ENCODE results near the gene ADH5.
A peak's percentile ranks its signal among the peaks of the same experiment; 100 is the strongest.
"Not testable (repeated sequence)": the region's sequence is repeated elsewhere in the genome, so short reads cannot be mapped to it uniquely, and the experiment has no call there.

ADH5 gene

DNA sequence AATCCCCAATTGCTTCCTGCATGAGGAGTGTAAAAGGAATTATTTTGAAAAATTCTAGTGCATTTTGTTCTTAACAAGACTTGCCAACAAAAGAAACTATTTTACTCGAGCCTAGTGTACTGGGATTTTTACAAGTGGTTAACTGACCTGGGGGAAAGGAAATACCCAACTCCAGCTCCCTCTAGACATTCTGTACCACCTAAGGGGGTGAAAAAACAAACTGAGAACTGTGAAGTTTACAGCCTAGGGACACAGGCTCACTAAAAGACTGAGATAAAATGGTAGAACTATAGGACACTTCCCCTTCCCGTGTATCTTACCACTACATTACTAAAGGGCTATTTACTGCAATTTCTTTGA, 2.6 kb upstream of the ADH5 start:
- peak overlapping the region; percentile 94 for H3K27ac Mint-ChIP-seq
- peak overlapping the region; percentile 96 for H3K4me3 Mint-ChIP-seq
- peaks cover 31% of the 10 kb centered on the region for H3K36me3 Mint-ChIP-seq (ENCODE audit: low read depth)
- peaks cover 48% of the 10 kb centered on the region for H3K4me1 Mint-ChIP-seq
- no peaks in the 10 kb centered on the region for H3K27me3 Mint-ChIP-seq (ENCODE audit: low read depth, poor library complexity)
- H3K9me3 Mint-ChIP-seq: peaks cover 26% of the 10 kb centered on the region
- DNase-seq: no peak
- TF ChIP-seq, protein P1, sequence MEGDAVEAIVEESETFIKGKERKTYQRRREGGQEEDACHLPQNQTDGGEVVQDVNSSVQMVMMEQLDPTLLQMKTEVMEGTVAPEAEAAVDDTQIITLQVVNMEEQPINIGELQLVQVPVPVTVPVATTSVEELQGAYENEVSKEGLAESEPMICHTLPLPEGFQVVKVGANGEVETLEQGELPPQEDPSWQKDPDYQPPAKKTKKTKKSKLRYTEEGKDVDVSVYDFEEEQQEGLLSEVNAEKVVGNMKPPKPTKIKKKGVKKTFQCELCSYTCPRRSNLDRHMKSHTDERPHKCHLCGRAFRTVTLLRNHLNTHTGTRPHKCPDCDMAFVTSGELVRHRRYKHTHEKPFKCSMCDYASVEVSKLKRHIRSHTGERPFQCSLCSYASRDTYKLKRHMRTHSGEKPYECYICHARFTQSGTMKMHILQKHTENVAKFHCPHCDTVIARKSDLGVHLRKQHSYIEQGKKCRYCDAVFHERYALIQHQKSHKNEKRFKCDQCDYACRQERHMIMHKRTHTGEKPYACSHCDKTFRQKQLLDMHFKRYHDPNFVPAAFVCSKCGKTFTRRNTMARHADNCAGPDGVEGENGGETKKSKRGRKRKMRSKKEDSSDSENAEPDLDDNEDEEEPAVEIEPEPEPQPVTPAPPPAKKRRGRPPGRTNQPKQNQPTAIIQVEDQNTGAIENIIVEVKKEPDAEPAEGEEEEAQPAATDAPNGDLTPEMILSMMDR (IDR thresholded peaks at IDR 0.05): no peak

DNA sequence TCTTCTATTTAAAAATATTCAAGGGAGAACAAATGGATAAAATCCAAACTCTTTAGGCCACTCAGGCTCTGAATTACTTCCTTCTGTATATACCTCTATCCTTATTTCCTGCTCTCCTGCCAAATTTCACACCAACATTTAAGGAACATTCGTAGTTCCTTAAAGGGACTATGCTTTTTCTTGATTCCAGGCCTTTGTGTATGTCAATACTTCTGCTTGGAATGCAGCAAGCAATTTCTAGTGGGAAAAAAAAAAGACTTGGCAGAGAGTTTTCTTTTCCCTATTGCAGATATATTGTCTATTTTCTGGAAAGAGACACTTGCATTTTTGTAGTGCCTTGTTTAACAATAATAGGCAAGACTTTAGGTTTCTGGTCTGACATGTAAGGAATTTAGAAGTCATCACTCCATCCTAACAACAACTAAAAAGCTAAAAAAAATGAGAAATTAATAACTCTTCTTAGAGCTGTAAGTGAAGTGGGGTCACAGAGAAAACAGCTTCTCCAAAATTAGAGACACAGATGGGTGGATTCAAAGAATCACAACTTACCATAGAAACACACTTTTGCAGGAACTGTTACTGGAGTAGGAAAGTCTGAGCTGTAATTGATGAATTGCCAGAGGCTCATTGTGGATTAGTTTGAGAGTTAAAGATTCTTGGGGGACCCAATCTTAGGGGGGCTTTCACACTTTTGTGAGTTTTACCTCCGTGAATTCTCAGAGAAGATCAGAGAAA, 2.1 kb upstream of the ADH5 start:
- peak overlapping the region; percentile 96 for H3K4me3 Mint-ChIP-seq

DNA sequence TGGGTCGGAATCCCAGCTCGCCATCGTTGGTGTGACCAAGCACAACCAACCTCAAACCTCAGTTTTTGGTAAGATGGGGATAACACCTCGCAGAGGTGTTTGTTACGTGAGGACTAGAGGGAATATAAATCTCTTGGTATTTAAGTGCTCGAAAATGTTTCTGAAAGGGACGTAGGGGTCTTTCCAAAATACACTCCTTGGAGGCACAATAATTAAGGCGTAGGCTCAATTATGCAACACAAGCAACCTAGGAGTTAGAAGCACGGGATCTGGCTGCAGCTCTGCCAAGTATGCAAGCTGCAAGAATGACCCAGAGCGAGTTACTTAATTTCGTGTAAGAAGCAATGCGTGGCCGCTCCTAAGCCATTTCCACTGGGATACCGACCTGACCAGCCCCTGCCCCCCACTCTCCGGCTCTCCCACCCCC, 552 bp downstream of the ADH5 start:
- peaks cover 52% of the 10 kb centered on the region for H3K36me3 Mint-ChIP-seq (ENCODE audit: low read depth)
- no peak for DNase-seq
- H3K4me3 Mint-ChIP-seq: peak overlapping the region; percentile 96
- H3K27ac Mint-ChIP-seq: peak overlapping the region; percentile 99
- peaks cover 55% of the 10 kb centered on the region for H3K4me1 Mint-ChIP-seq
- H3K9me3 Mint-ChIP-seq: peaks cover 15% of the 10 kb centered on the region
- TF ChIP-seq, protein P1 (IDR thresholded peaks at IDR 0.05): no peak
- no peaks in the 10 kb centered on the region for H3K27me3 Mint-ChIP-seq (ENCODE audit: low read depth, poor library complexity)

More for the DNA sequence above, 2.1 kb upstream of the ADH5 start:
- H3K9me3 Mint-ChIP-seq: peaks cover 26% of the 10 kb centered on the region
- peak overlapping the region; percentile 94 for H3K27ac Mint-ChIP-seq
- DNase-seq: no peak
- TF ChIP-seq, protein P1 (IDR thresholded peaks at IDR 0.05): no peak
- H3K27me3 Mint-ChIP-seq (ENCODE audit: low read depth, poor library complexity): no peaks in the 10 kb centered on the region
- peaks cover 33% of the 10 kb centered on the region for H3K36me3 Mint-ChIP-seq (ENCODE audit: low read depth)
- peaks cover 50% of the 10 kb centered on the region for H3K4me1 Mint-ChIP-seq

DNA sequence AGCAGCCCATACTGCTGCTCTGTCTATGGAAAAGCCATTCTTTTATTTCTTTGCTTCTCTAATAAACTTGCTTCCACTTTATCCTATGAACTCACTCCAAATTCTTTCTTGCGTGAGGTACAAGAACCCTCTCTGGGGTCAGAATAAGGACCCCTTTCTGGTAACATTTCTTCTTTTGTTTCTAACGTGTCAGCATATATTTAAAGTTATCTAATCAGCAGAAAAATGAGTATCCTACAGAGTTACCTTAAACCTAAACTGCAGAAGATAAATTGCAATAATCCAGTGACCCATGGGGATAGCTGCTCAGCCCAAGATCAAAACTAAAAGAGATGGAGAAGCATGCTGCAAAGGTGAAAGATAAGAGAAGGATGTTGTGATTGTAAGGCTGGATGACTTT, 4.0 kb downstream of the ADH5 start:
- DNase-seq: no peak

DNA sequence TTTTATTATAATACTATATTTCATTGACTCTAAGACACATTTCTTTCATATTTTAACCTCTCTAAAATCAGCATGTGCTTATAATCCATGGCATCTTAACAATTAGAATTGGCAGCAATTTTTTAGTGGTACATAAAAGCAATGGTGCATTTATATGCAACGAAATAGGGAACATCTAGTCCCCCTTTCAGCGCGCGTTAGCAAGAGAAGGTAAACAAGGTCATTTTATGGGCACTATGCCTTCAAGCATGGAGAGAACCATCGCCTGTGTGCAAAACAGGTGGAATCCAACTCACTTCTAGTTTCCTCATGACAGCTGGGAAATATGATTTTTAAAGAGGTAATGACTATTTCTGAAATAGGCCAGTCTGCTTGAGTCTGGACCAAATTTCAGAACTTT, 6.4 kb downstream of the ADH5 start:
- TF ChIP-seq, protein P1 (IDR thresholded peaks at IDR 0.05): no peak
- DNase-seq: no peak
- H3K27me3 Mint-ChIP-seq (ENCODE audit: low read depth, poor library complexity): no peaks in the 10 kb centered on the region
- peaks cover 73% of the 10 kb centered on the region for H3K36me3 Mint-ChIP-seq (ENCODE audit: low read depth)
- H3K9me3 Mint-ChIP-seq: no peaks in the 10 kb centered on the region
- no peak overlapping the region for H3K27ac Mint-ChIP-seq
- peaks cover 18% of the 10 kb centered on the region for H3K4me1 Mint-ChIP-seq
- H3K4me3 Mint-ChIP-seq: no peak overlapping the region

More for the DNA sequence above, 4.0 kb downstream of the ADH5 start:
- H3K9me3 Mint-ChIP-seq: no peaks in the 10 kb centered on the region
- TF ChIP-seq, protein P1 (IDR thresholded peaks at IDR 0.05): no peak
- H3K27me3 Mint-ChIP-seq (ENCODE audit: low read depth, poor library complexity): no peaks in the 10 kb centered on the region
- H3K27ac Mint-ChIP-seq: no peak overlapping the region
- H3K4me1 Mint-ChIP-seq: peaks cover 31% of the 10 kb centered on the region
- peaks cover 56% of the 10 kb centered on the region for H3K36me3 Mint-ChIP-seq (ENCODE audit: low read depth)
- H3K4me3 Mint-ChIP-seq: no peak overlapping the region

DNA sequence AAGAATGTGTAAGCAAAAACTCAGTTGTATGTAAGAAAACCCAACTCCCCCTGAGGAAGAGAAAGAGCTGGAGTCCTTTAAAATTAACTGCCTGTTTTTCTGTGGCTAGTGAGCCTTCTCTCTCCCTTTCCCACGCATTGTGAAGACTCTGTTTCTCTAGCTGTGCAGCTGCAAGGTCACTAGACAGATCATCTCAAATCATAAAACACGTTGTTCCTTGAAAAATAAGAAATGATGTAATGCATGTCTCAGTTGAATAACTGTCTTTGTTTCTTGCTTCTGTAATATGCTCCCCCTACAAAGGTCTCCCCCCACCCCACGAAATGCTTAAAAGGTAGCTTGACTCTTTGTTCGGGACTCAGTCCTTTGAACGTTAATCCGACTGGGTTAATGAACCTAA, 7.7 kb downstream of the ADH5 start:
- Mint-ChIP-seq H3K4me1 (peaks cover 11% of the 10 kb centered on the region), H3K36me3 (ENCODE audit: low read depth) (peaks cover 78% of the 10 kb centered on the region), H3K27ac (peak overlapping the region; percentile 77)
- not testable (repeated sequence) for DNase-seq; H3K4me3 Mint-ChIP-seq; H3K27me3 Mint-ChIP-seq (ENCODE audit: low read depth, poor library complexity); H3K9me3 Mint-ChIP-seq

Data from nephron progenitor cell (in vitro differentiated cells).